Activated CD8-positive, alpha-beta memory T cell treated with anti-CD3 and anti-CD28 coated beads for 48 hours (primary cell): ENCODE measurements around the gene SLC17A4.

Experiments
- DNase-seq, 3 experiments: peaks; one replicate each; pipeline ENCODE4 v3.0.0-alpha.2; 2020; ENCODE audit warnings: low read depth in 2 of 3, low spot score in 2 of 3

SLC17A4 gene

DNA sequence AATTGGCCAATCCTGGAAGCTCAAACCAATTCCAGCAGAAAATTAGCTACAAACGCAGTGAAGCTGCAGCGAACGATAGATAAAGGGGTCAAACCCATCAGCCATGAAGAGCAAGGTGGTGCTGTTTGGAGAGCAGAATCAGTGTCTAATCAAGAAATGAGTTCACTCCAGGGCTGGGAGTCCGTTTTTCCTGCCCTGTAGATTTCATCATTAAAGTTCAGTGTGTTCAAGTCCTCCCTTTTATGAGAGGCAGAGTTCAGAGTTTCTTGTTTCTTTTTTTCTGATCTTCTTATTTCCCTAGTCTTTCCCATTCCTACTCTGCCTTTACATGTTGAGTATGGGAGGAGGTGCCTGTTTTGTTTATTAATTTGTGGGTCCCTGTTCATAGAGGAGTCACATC is 46.9 kb downstream of the SLC17A4 start:
- no peak for DNase-seq

DNA sequence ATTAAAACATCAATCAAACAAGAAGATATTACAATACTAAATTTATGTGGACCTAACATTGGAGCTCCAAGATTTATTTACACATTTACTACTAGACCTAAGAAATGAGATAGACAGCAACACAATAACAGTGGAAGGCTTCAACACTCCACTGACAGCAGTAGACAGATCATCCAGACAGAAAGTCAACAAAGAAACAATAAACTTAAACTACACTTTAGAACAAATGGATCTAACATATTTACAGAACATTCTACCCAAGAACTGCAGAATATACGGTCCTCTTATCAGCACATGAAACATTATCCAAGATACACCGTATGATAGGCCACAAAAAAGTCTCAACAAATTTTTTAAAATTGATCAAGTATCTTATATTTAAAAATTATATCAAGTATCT is 50.3 kb downstream of the SLC17A4 start:
- DNase-seq, result no peak

DNA sequence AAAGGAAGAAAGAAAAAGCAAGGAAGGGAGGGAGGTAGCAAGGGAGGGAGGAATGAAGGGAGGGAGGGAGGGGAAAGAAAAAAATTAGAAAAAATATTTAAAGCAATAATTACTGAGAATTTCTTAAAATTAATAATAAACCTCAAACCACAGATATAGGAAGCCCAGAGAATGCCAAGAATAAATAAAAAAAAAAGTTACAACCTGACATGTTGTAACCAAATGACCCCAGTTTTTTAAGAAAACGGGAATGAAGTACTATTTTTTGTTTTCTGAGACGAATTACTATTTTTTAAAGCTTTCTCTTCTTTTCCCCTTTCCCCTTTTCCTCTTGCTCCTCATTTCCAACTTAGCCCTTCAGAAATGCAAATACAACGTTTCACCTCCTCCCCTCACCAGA is 60.7 kb downstream of the SLC17A4 start:
- DNase-seq, result no peak

DNA sequence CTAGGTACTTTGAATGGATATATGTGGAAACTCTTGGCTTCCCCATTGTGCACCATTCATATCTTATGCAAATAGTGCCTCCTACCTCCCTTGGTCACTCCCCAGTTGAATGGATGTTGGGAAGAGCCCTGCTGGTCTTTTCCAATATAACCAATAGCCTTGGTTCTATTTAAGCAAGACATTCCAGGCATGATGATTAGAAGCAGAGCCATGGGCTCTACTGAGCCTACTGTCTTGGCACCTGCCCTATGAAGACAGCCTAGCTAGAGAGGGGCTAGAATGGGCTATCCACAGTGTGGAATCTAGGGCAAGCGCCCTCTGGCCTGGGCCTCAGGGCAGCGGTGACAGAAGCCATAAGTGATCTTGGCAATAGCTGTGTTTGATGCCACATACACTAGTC is 61.7 kb downstream of the SLC17A4 start:
- DNase-seq, result no peak

DNA sequence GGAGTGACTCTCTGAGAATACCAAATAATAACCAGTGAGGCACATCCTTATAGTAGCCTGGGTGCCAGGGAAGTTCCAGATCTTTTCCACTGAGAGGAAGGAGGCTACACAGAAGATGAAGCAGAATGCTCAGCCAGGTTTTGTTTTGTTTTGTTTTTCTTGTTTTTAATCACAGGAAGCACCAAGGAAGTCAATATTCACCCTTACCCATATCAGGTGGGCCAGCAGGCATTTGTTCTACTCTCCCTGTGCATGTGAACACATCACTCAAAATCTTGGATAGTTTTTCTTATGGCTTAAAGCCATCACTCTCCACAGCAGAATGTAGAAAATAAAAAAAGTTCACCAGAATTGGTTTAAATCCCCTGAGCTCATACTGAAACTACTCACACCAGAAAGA is 66.8 kb downstream of the SLC17A4 start:
- DNase-seq, result no peak

DNA sequence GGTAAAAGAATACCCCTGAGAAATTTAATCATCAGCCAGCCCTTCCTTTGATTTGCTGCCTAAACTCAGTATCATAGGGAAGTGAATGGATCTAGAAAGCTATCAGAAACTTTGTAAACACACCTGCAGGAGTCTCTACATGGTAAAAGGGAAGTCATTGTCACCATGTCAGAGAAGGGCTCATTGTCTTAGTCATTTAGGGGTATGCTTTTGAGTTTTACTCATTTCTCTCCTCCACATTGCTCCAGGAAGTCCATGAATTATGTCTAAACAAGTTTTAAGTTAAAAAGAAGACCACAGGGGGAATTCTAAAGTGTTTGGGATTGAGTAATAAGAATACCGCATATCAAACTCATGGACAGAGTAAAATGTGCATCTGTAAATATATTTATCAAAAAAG is 74.8 kb downstream of the SLC17A4 start:
- DNase-seq, result no peak

DNA sequence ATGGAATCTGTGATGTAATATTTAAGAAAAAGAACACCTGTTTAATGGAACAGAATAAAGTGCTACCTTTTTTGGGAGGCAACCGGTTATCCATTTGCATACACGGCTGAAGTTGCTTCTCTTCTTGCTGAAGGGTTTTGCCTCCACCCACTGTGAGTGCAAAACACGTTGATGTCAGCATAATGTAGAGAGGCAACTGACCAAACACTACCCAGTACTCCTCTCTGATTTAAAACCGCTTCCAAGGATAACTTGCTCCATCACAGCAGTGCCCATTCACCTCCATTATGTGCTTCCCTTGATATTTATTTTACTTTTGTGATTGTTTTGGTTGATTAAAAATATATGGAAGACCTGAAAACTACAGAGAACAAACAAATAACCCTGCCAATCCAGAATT is 75.9 kb downstream of the SLC17A4 start:
- no peak for DNase-seq
